ENCODE measurements around the gene ANKRD55. TPM values are rescaled to one million over a fixed set of nuclear protein-coding genes. Genes with fewer than 3 reads are reported as not detected.
A peak's percentile ranks its signal among the peaks of the same experiment; 100 is the strongest.
"Not testable (repeated sequence)": the region's sequence is repeated elsewhere in the genome, so short reads cannot be mapped to it uniquely, and the experiment has no call there.

ANKRD55 gene
- total RNA-seq, 1 donor from 2014 or later = not detected

DNA sequence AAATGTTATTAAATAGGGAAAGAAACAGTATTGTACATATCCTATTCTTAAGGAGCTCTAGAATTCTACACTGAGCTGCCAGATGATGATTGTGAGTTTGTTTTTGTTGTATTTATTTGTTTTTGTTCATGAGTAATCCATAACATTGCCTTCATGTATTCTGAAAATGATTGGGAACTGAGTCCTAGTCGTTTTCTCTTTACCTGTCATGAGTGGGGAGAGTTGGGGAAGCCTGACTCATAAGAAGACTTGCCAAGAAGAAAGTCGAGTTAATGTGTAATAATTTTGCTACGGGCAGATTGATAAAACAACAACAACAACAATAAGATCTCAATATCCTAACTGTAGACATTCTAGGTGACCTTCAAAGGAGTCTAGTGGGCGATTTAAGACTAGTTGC, 103.8 kb downstream of the ANKRD55 start:
- TF ChIP-seq, protein P1, sequence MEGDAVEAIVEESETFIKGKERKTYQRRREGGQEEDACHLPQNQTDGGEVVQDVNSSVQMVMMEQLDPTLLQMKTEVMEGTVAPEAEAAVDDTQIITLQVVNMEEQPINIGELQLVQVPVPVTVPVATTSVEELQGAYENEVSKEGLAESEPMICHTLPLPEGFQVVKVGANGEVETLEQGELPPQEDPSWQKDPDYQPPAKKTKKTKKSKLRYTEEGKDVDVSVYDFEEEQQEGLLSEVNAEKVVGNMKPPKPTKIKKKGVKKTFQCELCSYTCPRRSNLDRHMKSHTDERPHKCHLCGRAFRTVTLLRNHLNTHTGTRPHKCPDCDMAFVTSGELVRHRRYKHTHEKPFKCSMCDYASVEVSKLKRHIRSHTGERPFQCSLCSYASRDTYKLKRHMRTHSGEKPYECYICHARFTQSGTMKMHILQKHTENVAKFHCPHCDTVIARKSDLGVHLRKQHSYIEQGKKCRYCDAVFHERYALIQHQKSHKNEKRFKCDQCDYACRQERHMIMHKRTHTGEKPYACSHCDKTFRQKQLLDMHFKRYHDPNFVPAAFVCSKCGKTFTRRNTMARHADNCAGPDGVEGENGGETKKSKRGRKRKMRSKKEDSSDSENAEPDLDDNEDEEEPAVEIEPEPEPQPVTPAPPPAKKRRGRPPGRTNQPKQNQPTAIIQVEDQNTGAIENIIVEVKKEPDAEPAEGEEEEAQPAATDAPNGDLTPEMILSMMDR (IDR thresholded peaks at IDR 0.05; ENCODE audit: unreplicated experiment) = no peak
- H3K4me1 Mint-ChIP-seq (ENCODE audit: low read depth) = peaks cover 15% of the 10 kb centered on the region
- H3K27ac Mint-ChIP-seq = no peak overlapping the region
- H3K27me3 Mint-ChIP-seq = no peaks in the 10 kb centered on the region
- no peak for DNase-seq (ENCODE audit: low spot score, unreplicated experiment)
- peaks cover 12% of the 10 kb centered on the region for H3K9me3 Mint-ChIP-seq (ENCODE audit: low read depth)
- H3K36me3 Mint-ChIP-seq (ENCODE audit: insufficient read depth) = peaks cover 4% of the 10 kb centered on the region
- H3K4me3 Mint-ChIP-seq (ENCODE audit: low read depth) = no peak overlapping the region

DNA sequence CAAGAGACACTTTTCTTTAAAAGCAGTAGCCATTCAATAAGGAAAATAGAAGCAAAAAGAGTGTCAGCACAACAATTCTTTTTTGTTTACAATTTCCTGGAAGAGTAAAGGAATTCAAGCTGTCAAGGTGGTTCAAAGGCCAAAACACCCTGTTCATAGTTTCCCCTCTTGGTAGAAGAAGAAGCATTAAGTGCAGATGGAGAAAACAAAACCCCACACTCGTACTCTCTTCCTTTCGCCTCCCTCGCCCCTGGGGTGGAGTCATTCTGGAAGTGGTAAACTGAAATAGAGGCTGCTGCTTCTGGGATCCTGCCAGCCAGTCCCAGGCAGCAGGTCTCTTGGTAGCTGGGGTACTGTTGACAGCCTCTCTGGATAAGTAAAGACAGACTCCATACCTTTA, 105.0 kb downstream of the ANKRD55 start:
- no peak overlapping the region for H3K27ac Mint-ChIP-seq
- H3K27me3 Mint-ChIP-seq = no peaks in the 10 kb centered on the region
- peaks cover 24% of the 10 kb centered on the region for H3K4me1 Mint-ChIP-seq (ENCODE audit: low read depth)
- H3K36me3 Mint-ChIP-seq (ENCODE audit: insufficient read depth) = peaks cover 4% of the 10 kb centered on the region
- H3K4me3 Mint-ChIP-seq (ENCODE audit: low read depth) = no peak overlapping the region
- TF ChIP-seq, protein P1 (IDR thresholded peaks at IDR 0.05; ENCODE audit: unreplicated experiment) = no peak
- peaks cover 12% of the 10 kb centered on the region for H3K9me3 Mint-ChIP-seq (ENCODE audit: low read depth)
- DNase-seq (ENCODE audit: low spot score, unreplicated experiment) = no peak

- H3K36me3 Mint-ChIP-seq (ENCODE audit: insufficient read depth) = peaks cover 4% of the 10 kb centered on the region
- H3K9me3 Mint-ChIP-seq (ENCODE audit: low read depth) = peaks cover 9% of the 10 kb centered on the region
- TF ChIP-seq, protein P1 (IDR thresholded peaks at IDR 0.05; ENCODE audit: unreplicated experiment) = no peak
- peaks cover 26% of the 10 kb centered on the region for H3K4me1 Mint-ChIP-seq (ENCODE audit: low read depth)
- H3K27me3 Mint-ChIP-seq = no peaks in the 10 kb centered on the region
- no peak overlapping the region for H3K4me3 Mint-ChIP-seq (ENCODE audit: low read depth)
- no peak for DNase-seq (ENCODE audit: low spot score, unreplicated experiment)
- no peak overlapping the region for H3K27ac Mint-ChIP-seq
These were observed 106.5 kb downstream of the ANKRD55 start for GRCh38 chr5:56126487-56127179.

- H3K36me3 Mint-ChIP-seq (ENCODE audit: insufficient read depth) = no peaks in the 10 kb centered on the region
- peaks cover 26% of the 10 kb centered on the region for H3K4me1 Mint-ChIP-seq (ENCODE audit: low read depth)
- H3K27me3 Mint-ChIP-seq = no peaks in the 10 kb centered on the region
- DNase-seq (ENCODE audit: low spot score, unreplicated experiment) = no peak
- peak overlapping the region; percentile 57 for H3K27ac Mint-ChIP-seq
- TF ChIP-seq, protein P1 (IDR thresholded peaks at IDR 0.05; ENCODE audit: unreplicated experiment) = no peak
- peaks cover 4% of the 10 kb centered on the region for H3K9me3 Mint-ChIP-seq (ENCODE audit: low read depth)
- H3K4me3 Mint-ChIP-seq (ENCODE audit: low read depth) = no peak overlapping the region
These were observed 109.4 kb downstream of the ANKRD55 start for GRCh38 chr5:56123531-56124243.

GRCh38 chr5:56122360-56122985, 110.7 kb downstream of the ANKRD55 start:
- H3K27me3 Mint-ChIP-seq; DNase-seq (ENCODE audit: low spot score, unreplicated experiment); H3K9me3 Mint-ChIP-seq (ENCODE audit: low read depth); H3K4me3 Mint-ChIP-seq (ENCODE audit: low read depth); H3K36me3 Mint-ChIP-seq (ENCODE audit: insufficient read depth); H3K27ac Mint-ChIP-seq: not testable (repeated sequence)
- peaks cover 17% of the 10 kb centered on the region for H3K4me1 Mint-ChIP-seq (ENCODE audit: low read depth)

All from progenitor cell of endocrine pancreas (in vitro differentiated cells).